ENCODE measurements around the gene CDCA8.
"Not testable (repeated sequence)": the region's sequence is repeated elsewhere in the genome, so short reads cannot be mapped to it uniquely, and the experiment has no call there.

Gene CDCA8

GRCh38 chr1:37685722-37686121 lies 6.6 kb upstream of the CDCA8 start:
- Histone ChIP-seq H3F3A (ENCODE audit: insufficient read depth, low read length) (no peaks in the 10 kb centered on the region), H3K9me3 (ENCODE audit: low read length) (no peaks in the 10 kb centered on the region), H3K27ac (ENCODE audit: low read depth, low read length, poor library complexity, severe bottlenecking) (no peak overlapping the region), H3K27me3 (ENCODE audit: insufficient read depth, low read length) (no peaks in the 10 kb centered on the region), H4K20me1 (ENCODE audit: insufficient read depth, low read length) (no peaks in the 10 kb centered on the region), H3K9me2 (ENCODE audit: low read depth, low read length) (no peaks in the 10 kb centered on the region), H3K4me2 (ENCODE audit: low read length) (no peak overlapping the region), H3K36me3 (ENCODE audit: insufficient read depth, low read length) (peaks cover 68% of the 10 kb centered on the region), H3K79me2 (ENCODE audit: insufficient read depth, low read length) (no peaks in the 10 kb centered on the region), H3K4me3 (ENCODE audit: low read depth, low read length, poor library complexity, severe bottlenecking) (no peak overlapping the region), H3K4me1 (ENCODE audit: insufficient read depth, low read length, severe bottlenecking) (peaks cover 17% of the 10 kb centered on the region), H2AFZ (ENCODE audit: low read length) (no peak overlapping the region), H3K9ac (ENCODE audit: low read length) (no peak overlapping the region)
- TF ChIP-seq, protein P1, sequence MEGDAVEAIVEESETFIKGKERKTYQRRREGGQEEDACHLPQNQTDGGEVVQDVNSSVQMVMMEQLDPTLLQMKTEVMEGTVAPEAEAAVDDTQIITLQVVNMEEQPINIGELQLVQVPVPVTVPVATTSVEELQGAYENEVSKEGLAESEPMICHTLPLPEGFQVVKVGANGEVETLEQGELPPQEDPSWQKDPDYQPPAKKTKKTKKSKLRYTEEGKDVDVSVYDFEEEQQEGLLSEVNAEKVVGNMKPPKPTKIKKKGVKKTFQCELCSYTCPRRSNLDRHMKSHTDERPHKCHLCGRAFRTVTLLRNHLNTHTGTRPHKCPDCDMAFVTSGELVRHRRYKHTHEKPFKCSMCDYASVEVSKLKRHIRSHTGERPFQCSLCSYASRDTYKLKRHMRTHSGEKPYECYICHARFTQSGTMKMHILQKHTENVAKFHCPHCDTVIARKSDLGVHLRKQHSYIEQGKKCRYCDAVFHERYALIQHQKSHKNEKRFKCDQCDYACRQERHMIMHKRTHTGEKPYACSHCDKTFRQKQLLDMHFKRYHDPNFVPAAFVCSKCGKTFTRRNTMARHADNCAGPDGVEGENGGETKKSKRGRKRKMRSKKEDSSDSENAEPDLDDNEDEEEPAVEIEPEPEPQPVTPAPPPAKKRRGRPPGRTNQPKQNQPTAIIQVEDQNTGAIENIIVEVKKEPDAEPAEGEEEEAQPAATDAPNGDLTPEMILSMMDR (IDR thresholded peaks at IDR 0.05; ENCODE audit: low read length), result no peak
- TF ChIP-seq EZH2 (IDR thresholded peaks at IDR 0.05; ENCODE audit: borderline replicate concordance, low read length), result no peak

DNA sequence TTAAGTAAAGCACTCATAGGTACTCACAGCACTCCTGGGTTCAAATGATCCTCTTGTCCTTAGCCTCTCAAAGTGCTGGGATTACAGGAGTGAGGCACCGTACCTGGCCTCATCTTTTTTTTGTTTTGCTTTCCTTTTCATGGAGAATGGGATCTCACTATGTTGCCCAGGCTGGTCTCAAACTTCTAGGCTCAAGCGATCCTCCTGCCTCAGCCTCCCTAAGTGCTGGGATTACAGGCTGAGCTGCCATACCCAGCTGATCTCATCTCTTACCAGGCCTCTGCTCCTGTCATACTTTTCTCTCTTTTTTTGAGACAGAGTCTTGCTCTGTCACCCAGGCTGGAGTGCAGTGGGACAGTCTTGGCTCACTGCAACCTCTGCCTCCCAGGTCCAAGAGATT lies 4.6 kb upstream of the CDCA8 start:
- not testable (repeated sequence) for H3K9me3 ChIP-seq (ENCODE audit: low read length); H2AFZ ChIP-seq (ENCODE audit: low read length); H3K9ac ChIP-seq (ENCODE audit: low read length); H3F3A ChIP-seq (ENCODE audit: insufficient read depth, low read length); H3K27me3 ChIP-seq (ENCODE audit: insufficient read depth, low read length); H4K20me1 ChIP-seq (ENCODE audit: insufficient read depth, low read length); H3K27ac ChIP-seq (ENCODE audit: low read depth, low read length, poor library complexity, severe bottlenecking); H3K4me2 ChIP-seq (ENCODE audit: low read length); H3K79me2 ChIP-seq (ENCODE audit: insufficient read depth, low read length); H3K4me3 ChIP-seq (ENCODE audit: low read depth, low read length, poor library complexity, severe bottlenecking); H3K9me2 ChIP-seq (ENCODE audit: low read depth, low read length)
- Histone ChIP-seq H3K4me1 (ENCODE audit: insufficient read depth, low read length, severe bottlenecking) (peaks cover 22% of the 10 kb centered on the region), H3K36me3 (ENCODE audit: insufficient read depth, low read length) (peaks cover 49% of the 10 kb centered on the region)

- Histone ChIP-seq H3K4me3 (ENCODE audit: low read depth, low read length, poor library complexity, severe bottlenecking) (peak overlapping the region; percentile 85), H3K27ac (ENCODE audit: low read depth, low read length, poor library complexity, severe bottlenecking) (no peak overlapping the region), H3K9me2 (ENCODE audit: low read depth, low read length) (no peaks in the 10 kb centered on the region), H3K79me2 (ENCODE audit: insufficient read depth, low read length) (peaks cover 4% of the 10 kb centered on the region; the same call in 1 of the 2 replicates), H2AFZ (ENCODE audit: low read length) (no peak overlapping the region), H3K9me3 (ENCODE audit: low read length) (no peaks in the 10 kb centered on the region), H3K9ac (ENCODE audit: low read length) (peak overlapping the region; percentile 77; the same call in 1 of the 2 replicates), H4K20me1 (ENCODE audit: insufficient read depth, low read length) (no peaks in the 10 kb centered on the region), H3F3A (ENCODE audit: insufficient read depth, low read length) (no peaks in the 10 kb centered on the region), H3K4me1 (ENCODE audit: insufficient read depth, low read length, severe bottlenecking) (peaks cover 30% of the 10 kb centered on the region), H3K4me2 (ENCODE audit: low read length) (peak overlapping the region; percentile 98), H3K27me3 (ENCODE audit: insufficient read depth, low read length) (no peaks in the 10 kb centered on the region), H3K36me3 (ENCODE audit: insufficient read depth, low read length) (peaks cover 37% of the 10 kb centered on the region)
- TF ChIP-seq, protein P1 (IDR thresholded peaks at IDR 0.05; ENCODE audit: low read length), result no peak
- no peak for TF ChIP-seq EZH2 (IDR thresholded peaks at IDR 0.05; ENCODE audit: borderline replicate concordance, low read length)
Observed at GRCh38 chr1:37688926-37689325, 3.4 kb upstream of the CDCA8 start.

- H3K4me1 ChIP-seq (ENCODE audit: insufficient read depth, low read length, severe bottlenecking), result peaks cover 30% of the 10 kb centered on the region
- TF ChIP-seq, protein P1 (IDR thresholded peaks at IDR 0.05; ENCODE audit: low read length), result no peak
- no peak for TF ChIP-seq EZH2 (IDR thresholded peaks at IDR 0.05; ENCODE audit: borderline replicate concordance, low read length)
- H3K4me3 ChIP-seq (ENCODE audit: low read depth, low read length, poor library complexity, severe bottlenecking), result peak overlapping the region; percentile 85
- no peaks in the 10 kb centered on the region for H3K27me3 ChIP-seq (ENCODE audit: insufficient read depth, low read length)
- H2AFZ ChIP-seq (ENCODE audit: low read length), result no peak overlapping the region
- peak overlapping the region; percentile 72 for H3K27ac ChIP-seq (ENCODE audit: low read depth, low read length, poor library complexity, severe bottlenecking)
- no peaks in the 10 kb centered on the region for H3K9me2 ChIP-seq (ENCODE audit: low read depth, low read length)
- H3K36me3 ChIP-seq (ENCODE audit: insufficient read depth, low read length), result peaks cover 34% of the 10 kb centered on the region
- no peaks in the 10 kb centered on the region for H3K9me3 ChIP-seq (ENCODE audit: low read length)
- peak overlapping the region; percentile 62 for H3K9ac ChIP-seq (ENCODE audit: low read length)
- no peaks in the 10 kb centered on the region for H4K20me1 ChIP-seq (ENCODE audit: insufficient read depth, low read length)
- peak overlapping the region; percentile 98 for H3K4me2 ChIP-seq (ENCODE audit: low read length)
- no peaks in the 10 kb centered on the region for H3F3A ChIP-seq (ENCODE audit: insufficient read depth, low read length)
- H3K79me2 ChIP-seq (ENCODE audit: insufficient read depth, low read length), result peaks cover 4% of the 10 kb centered on the region; the same call in 1 of the 2 replicates
Observed at GRCh38 chr1:37691497-37692077, 729 bp upstream of the CDCA8 start.

Data from OCI-LY1 (cell line).